ENCODE results near the gene CLASP1.

Gene CLASP1

GRCh38 chr2:121295911-121296650 lies 353.2 kb downstream of the CLASP1 start:
- no peak overlapping the region for H3K56ac ChIP-seq (ENCODE audit: low read length)
- no peak overlapping the region for H3K27ac ChIP-seq (ENCODE audit: low read depth, low read length)
- H3K4ac ChIP-seq (ENCODE audit: low read depth, low read length): no peak overlapping the region
- no peaks in the 10 kb centered on the region for H3K36me3 ChIP-seq (ENCODE audit: control insufficient read depth, insufficient read depth, low read length)
- H3K23ac ChIP-seq (ENCODE audit: low read length): no peak overlapping the region
- H3K18ac ChIP-seq (ENCODE audit: low read length): no peak overlapping the region
- no peak overlapping the region for H2BK120ac ChIP-seq (ENCODE audit: low read depth, low read length)
- no peak overlapping the region for H2AK5ac ChIP-seq (ENCODE audit: low read length)
- H4K8ac ChIP-seq (ENCODE audit: low read depth, low read length): no peak overlapping the region
- no peaks in the 10 kb centered on the region for H3K79me1 ChIP-seq (ENCODE audit: low read length)
- no CpG with 5 or more reads among the region's 7 CpGs for WGBS (ENCODE audit: extremely low coverage, insufficient coverage, low lambda C conversion rate)
- H3K9ac ChIP-seq (ENCODE audit: low read length): no peak overlapping the region
- no peak for DNase-seq
- no peak overlapping the region for H3K4me2 ChIP-seq (ENCODE audit: low read length)
- no peaks in the 10 kb centered on the region for H3K79me2 ChIP-seq (ENCODE audit: control insufficient read depth, insufficient read depth, low read length)
- H2BK5ac ChIP-seq (ENCODE audit: low read length): no peak overlapping the region
- H3K4me1 ChIP-seq (ENCODE audit: control insufficient read depth, low read depth, low read length): no peaks in the 10 kb centered on the region
- no peak overlapping the region for H3K4me3 ChIP-seq (ENCODE audit: low read length)
- H2BK15ac ChIP-seq (replicated peaks; ENCODE audit: low read depth): no peak overlapping the region
- no peaks in the 10 kb centered on the region for H3K27me3 ChIP-seq (ENCODE audit: insufficient read depth, low read length, poor library complexity)
- H4K5ac ChIP-seq (ENCODE audit: low read length): no peak overlapping the region

- no CpG with 5 or more reads among the region's 9 CpGs for WGBS (ENCODE audit: extremely low coverage, insufficient coverage, low lambda C conversion rate)
- H4K5ac ChIP-seq (ENCODE audit: low read length): no peak overlapping the region
- no peaks in the 10 kb centered on the region for H3K4me1 ChIP-seq (ENCODE audit: control insufficient read depth, low read depth, low read length)
- no peaks in the 10 kb centered on the region for H3K36me3 ChIP-seq (ENCODE audit: control insufficient read depth, insufficient read depth, low read length)
- no peak overlapping the region for H3K56ac ChIP-seq (ENCODE audit: low read length)
- H3K4ac ChIP-seq (ENCODE audit: low read depth, low read length): no peak overlapping the region
- no peak overlapping the region for H3K18ac ChIP-seq (ENCODE audit: low read length)
- no peak overlapping the region for H3K9ac ChIP-seq (ENCODE audit: low read length)
- H3K4me2 ChIP-seq (ENCODE audit: low read length): no peak overlapping the region
- no peak overlapping the region for H4K8ac ChIP-seq (ENCODE audit: low read depth, low read length)
- H3K23ac ChIP-seq (ENCODE audit: low read length): no peak overlapping the region
- no peak overlapping the region for H2BK120ac ChIP-seq (ENCODE audit: low read depth, low read length)
- H3K79me1 ChIP-seq (ENCODE audit: low read length): no peaks in the 10 kb centered on the region
- H2BK5ac ChIP-seq (ENCODE audit: low read length): no peak overlapping the region
- H3K27ac ChIP-seq (ENCODE audit: low read depth, low read length): no peak overlapping the region
- no peak overlapping the region for H2AK5ac ChIP-seq (ENCODE audit: low read length)
- no peak for DNase-seq
- no peak overlapping the region for H2BK15ac ChIP-seq (replicated peaks; ENCODE audit: low read depth)
- H3K79me2 ChIP-seq (ENCODE audit: control insufficient read depth, insufficient read depth, low read length): no peaks in the 10 kb centered on the region
- no peak overlapping the region for H3K4me3 ChIP-seq (ENCODE audit: low read length)
- no peaks in the 10 kb centered on the region for H3K27me3 ChIP-seq (ENCODE audit: insufficient read depth, low read length, poor library complexity)
These were observed 354.1 kb downstream of the CLASP1 start for GRCh38 chr2:121294881-121295840.

GRCh38 chr2:121293450-121294325 lies 355.6 kb downstream of the CLASP1 start:
- no peak overlapping the region for H2BK15ac ChIP-seq (replicated peaks; ENCODE audit: low read depth)
- H3K4me1 ChIP-seq (ENCODE audit: control insufficient read depth, low read depth, low read length): no peaks in the 10 kb centered on the region
- no peaks in the 10 kb centered on the region for H3K79me2 ChIP-seq (ENCODE audit: control insufficient read depth, insufficient read depth, low read length)
- H3K36me3 ChIP-seq (ENCODE audit: control insufficient read depth, insufficient read depth, low read length): no peaks in the 10 kb centered on the region
- H3K23ac ChIP-seq (ENCODE audit: low read length): no peak overlapping the region
- no peak overlapping the region for H3K18ac ChIP-seq (ENCODE audit: low read length)
- no peak overlapping the region for H2BK120ac ChIP-seq (ENCODE audit: low read depth, low read length)
- H4K8ac ChIP-seq (ENCODE audit: low read depth, low read length): no peak overlapping the region
- H3K27me3 ChIP-seq (ENCODE audit: insufficient read depth, low read length, poor library complexity): no peaks in the 10 kb centered on the region
- no peak overlapping the region for H3K56ac ChIP-seq (ENCODE audit: low read length)
- no peak overlapping the region for H3K27ac ChIP-seq (ENCODE audit: low read depth, low read length)
- H3K4me3 ChIP-seq (ENCODE audit: low read length): no peak overlapping the region
- no peak overlapping the region for H4K5ac ChIP-seq (ENCODE audit: low read length)
- no peak for DNase-seq
- H3K9ac ChIP-seq (ENCODE audit: low read length): no peak overlapping the region
- no peak overlapping the region for H3K4me2 ChIP-seq (ENCODE audit: low read length)
- no peaks in the 10 kb centered on the region for H3K79me1 ChIP-seq (ENCODE audit: low read length)
- no peak overlapping the region for H2AK5ac ChIP-seq (ENCODE audit: low read length)
- H2BK5ac ChIP-seq (ENCODE audit: low read length): no peak overlapping the region
- no peak overlapping the region for H3K4ac ChIP-seq (ENCODE audit: low read depth, low read length)
- WGBS (ENCODE audit: extremely low coverage, insufficient coverage, low lambda C conversion rate): no CpG with 5 or more reads among the region's 14 CpGs

- no peaks in the 10 kb centered on the region for H3K36me3 ChIP-seq (ENCODE audit: control insufficient read depth, insufficient read depth, low read length)
- no CpG with 5 or more reads among the region's 5 CpGs for WGBS (ENCODE audit: extremely low coverage, insufficient coverage, low lambda C conversion rate)
- no peak overlapping the region for H2AK5ac ChIP-seq (ENCODE audit: low read length)
- no peak overlapping the region for H3K4me3 ChIP-seq (ENCODE audit: low read length)
- no peak overlapping the region for H3K4ac ChIP-seq (ENCODE audit: low read depth, low read length)
- no peak for DNase-seq
- H2BK120ac ChIP-seq (ENCODE audit: low read depth, low read length): no peak overlapping the region
- H4K8ac ChIP-seq (ENCODE audit: low read depth, low read length): no peak overlapping the region
- H4K5ac ChIP-seq (ENCODE audit: low read length): no peak overlapping the region
- H3K27me3 ChIP-seq (ENCODE audit: insufficient read depth, low read length, poor library complexity): no peaks in the 10 kb centered on the region
- H3K4me2 ChIP-seq (ENCODE audit: low read length): no peak overlapping the region
- H3K4me1 ChIP-seq (ENCODE audit: control insufficient read depth, low read depth, low read length): no peaks in the 10 kb centered on the region
- no peak overlapping the region for H3K23ac ChIP-seq (ENCODE audit: low read length)
- H2BK5ac ChIP-seq (ENCODE audit: low read length): no peak overlapping the region
- no peaks in the 10 kb centered on the region for H3K79me2 ChIP-seq (ENCODE audit: control insufficient read depth, insufficient read depth, low read length)
- no peaks in the 10 kb centered on the region for H3K79me1 ChIP-seq (ENCODE audit: low read length)
- H3K9ac ChIP-seq (ENCODE audit: low read length): no peak overlapping the region
- H2BK15ac ChIP-seq (replicated peaks; ENCODE audit: low read depth): no peak overlapping the region
- H3K56ac ChIP-seq (ENCODE audit: low read length): no peak overlapping the region
- H3K18ac ChIP-seq (ENCODE audit: low read length): no peak overlapping the region
- H3K27ac ChIP-seq (ENCODE audit: low read depth, low read length): no peak overlapping the region
These were observed 358.0 kb downstream of the CLASP1 start for GRCh38 chr2:121291251-121291580.

GRCh38 chr2:121289271-121289670 lies 360.0 kb downstream of the CLASP1 start:
- Histone ChIP-seq H3K4me2 (ENCODE audit: low read length) (no peak overlapping the region), H3K23ac (ENCODE audit: low read length) (no peak overlapping the region), H3K4me3 (ENCODE audit: low read length) (no peak overlapping the region), H2BK15ac (replicated peaks; ENCODE audit: low read depth) (no peak overlapping the region), H4K5ac (ENCODE audit: low read length) (no peak overlapping the region), H3K79me2 (ENCODE audit: control insufficient read depth, insufficient read depth, low read length) (no peaks in the 10 kb centered on the region), H2AK5ac (ENCODE audit: low read length) (no peak overlapping the region), H3K27ac (ENCODE audit: low read depth, low read length) (no peak overlapping the region), H3K9ac (ENCODE audit: low read length) (no peak overlapping the region), H3K4ac (ENCODE audit: low read depth, low read length) (no peak overlapping the region), H3K36me3 (ENCODE audit: control insufficient read depth, insufficient read depth, low read length) (no peaks in the 10 kb centered on the region), H4K8ac (ENCODE audit: low read depth, low read length) (no peak overlapping the region), H3K27me3 (ENCODE audit: insufficient read depth, low read length, poor library complexity) (peaks cover 4% of the 10 kb centered on the region), H2BK120ac (ENCODE audit: low read depth, low read length) (no peak overlapping the region), H3K18ac (ENCODE audit: low read length) (no peak overlapping the region), H3K56ac (ENCODE audit: low read length) (no peak overlapping the region), H2BK5ac (ENCODE audit: low read length) (no peak overlapping the region), H3K4me1 (ENCODE audit: control insufficient read depth, low read depth, low read length) (no peaks in the 10 kb centered on the region), H3K79me1 (ENCODE audit: low read length) (no peaks in the 10 kb centered on the region)
- DNase-seq: no peak
- no CpG with 5 or more reads among the region's 5 CpGs for WGBS (ENCODE audit: extremely low coverage, insufficient coverage, low lambda C conversion rate)

All from mesendoderm (in vitro differentiated cells).